Esophagus muscularis mucosa (tissue), 4 donors: ENCODE results near the gene FAM240A. TPM values are rescaled to one million over a fixed set of nuclear protein-coding genes. Genes with fewer than 3 reads are reported as not detected.

Source experiments
- DNase-seq: peaks from one replicate; pipeline ENCODE4 v3.0.0-alpha.2; 2017; ENCODE audit errors: extremely low spot score
- H3K27ac ChIP-seq, 4 donors: fragments of 200-600 bp; sonication (generic); replicated peaks in 1 of 4; 1 replicate in 3 of 4; 2 replicates in 1 of 4; pipeline ENCODE4 v1.5.1; 2016 to 2019; ENCODE audit warnings: mild to moderate bottlenecking in 1 of 4
- H3K27me3 ChIP-seq, 4 donors: fragments of 200-600 bp; sonication (generic); one replicate each; pipeline versions ENCODE4 v1.5.1 to v1.6.0; 2016 to 2019
- H3K36me3 ChIP-seq, 4 donors: fragments of 200-600 bp; sonication (generic); one replicate each; pipeline ENCODE4 v1.5.1; 2016 to 2019
- H3K4me1 ChIP-seq, 4 donors: fragments of 200-600 bp; sonication (generic); one replicate each; pipeline ENCODE4 v1.5.1; 2016 to 2019
- H3K4me3 ChIP-seq, 4 donors: fragments of 200-600 bp; sonication (generic); 1 replicate in 2 of 4; 2 replicates in 2 of 4; pipeline ENCODE4 v1.5.1; 2016 to 2019; ENCODE audit warnings: mild to moderate bottlenecking in 4 of 4, moderate library complexity in 1 of 4
- H3K9me3 ChIP-seq, 4 donors: fragments of 200-600 bp; sonication (generic); 1 replicate in 3 of 4; 2 replicates in 1 of 4; pipeline ENCODE4 v1.5.1; 2016 to 2019
- EP300 ChIP-seq: sonication (generic); formaldehyde crosslinking; IDR thresholded peaks from one replicate; pipeline ENCODE4 v1.6.1; 2017; ENCODE audit warnings: antibody characterized with exemption
- POLR2A ChIP-seq: fragments of 450-650 bp; IDR thresholded peaks from one replicate; pipeline ENCODE4 v1.6.1; 2017; ENCODE audit warnings: antibody characterized with exemption, moderate library complexity, mild to moderate bottlenecking, low read depth
- POLR2AphosphoS5 ChIP-seq, 2 donors: sonication (generic); formaldehyde crosslinking; IDR thresholded peaks; one replicate each; pipeline ENCODE4 v1.6.1; 2017; ENCODE audit warnings: antibody characterized with exemption in 2 of 2
- WGBS: methylation state at CpG from one replicate; pipeline ENCODE4 v1.1.5; 2018; 5-methylcytosine and 5-hydroxymethylcytosine counted together
- intact Hi-C: fragments of 100-400 bp; cut with DNase I; formaldehyde crosslinking; loops from one replicate; pipeline ENCODE4 v1.15.1; 2023
- total RNA-seq, 4 donors: library from RNA; depleted of rRNA; stranded (reverse); fragments of >200 nt; gene quantifications; one replicate each; pipeline versions ENCODE4 v1.1.0 to v1.2.1, GENCODE V29; 2016
- TF ChIP-seq, protein P1 (sequence below), 3 experiments: fragments of 200-600 bp in 2 of 3; fragments of 450-650 bp in 1 of 3; sonication (generic) in 2 of 3; IDR thresholded peaks; one replicate each; pipeline ENCODE4 v1.5.1; 2017 to 2019; ENCODE audit warnings: antibody characterized with exemption in 3 of 3, mild to moderate bottlenecking in 2 of 3, moderate library complexity in 1 of 3

The FAM240A gene
- total RNA-seq, 4 donors from 2014 or later: not detected

DNA sequence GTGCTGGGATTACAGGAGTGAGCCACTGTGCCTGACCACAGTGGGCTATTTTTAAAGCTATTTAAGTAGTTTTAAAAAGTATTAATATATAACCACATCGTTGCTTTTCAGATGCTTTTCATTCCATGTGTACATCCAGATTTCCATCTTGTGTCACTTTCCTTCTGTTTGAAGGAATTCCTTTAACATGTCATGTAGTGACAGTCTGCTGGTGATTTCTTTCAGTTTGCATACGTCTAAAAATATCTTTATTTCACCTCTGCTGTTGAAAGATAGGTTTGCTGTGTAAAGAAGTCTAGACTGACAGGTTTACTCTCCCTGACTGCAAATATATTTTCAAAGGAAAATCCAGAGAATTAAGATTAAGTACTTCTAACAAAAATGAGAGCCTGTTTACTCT is 12.2 kb downstream of the FAM240A start:
- H3K36me3 ChIP-seq: no peaks in the 10 kb centered on the region
- H3K27ac ChIP-seq: no peak overlapping the region
- no peak for DNase-seq
- intact Hi-C loops: no loop called here
- peaks cover 0 to 15% (median 0%) of the 10 kb centered on the region in 4 donors for H3K27me3 ChIP-seq
- no peak for TF ChIP-seq EP300
- WGBS: 59% methylated on average over 2 of the region's 2 CpGs
- peaks cover 5 to 13% (median 12%) of the 10 kb centered on the region in 4 donors for H3K4me1 ChIP-seq
- H3K4me3 ChIP-seq: no peak overlapping the region
- H3K9me3 ChIP-seq: no peaks in the 10 kb centered on the region

DNA sequence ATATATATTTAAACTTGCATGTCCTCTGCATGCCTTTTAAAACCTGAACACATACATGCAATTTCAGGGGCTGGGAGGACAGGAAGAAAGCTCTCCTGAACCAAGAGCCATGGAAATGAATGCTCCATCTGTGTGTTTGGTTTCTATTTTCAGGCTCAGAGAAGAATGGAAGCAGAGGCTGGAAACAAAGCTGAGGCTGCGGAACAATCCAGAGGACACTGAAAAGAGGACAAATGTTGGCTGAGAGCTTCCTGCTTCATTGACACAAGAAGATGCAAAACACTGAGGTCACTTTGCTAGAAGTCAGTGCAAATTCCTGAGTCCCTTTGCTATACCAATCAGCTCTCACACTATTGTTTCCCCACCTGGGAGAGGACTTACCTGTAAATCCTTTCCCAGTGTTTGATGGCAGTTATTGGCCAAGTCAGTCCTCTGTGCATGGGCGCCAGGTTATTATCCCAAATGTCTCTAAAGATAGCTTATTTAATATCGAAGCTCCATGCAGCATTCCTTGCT is 12.7 kb downstream of the FAM240A start:
- no peak overlapping the region for H3K27ac ChIP-seq
- no peaks in the 10 kb centered on the region for H3K9me3 ChIP-seq
- TF ChIP-seq, protein P1, sequence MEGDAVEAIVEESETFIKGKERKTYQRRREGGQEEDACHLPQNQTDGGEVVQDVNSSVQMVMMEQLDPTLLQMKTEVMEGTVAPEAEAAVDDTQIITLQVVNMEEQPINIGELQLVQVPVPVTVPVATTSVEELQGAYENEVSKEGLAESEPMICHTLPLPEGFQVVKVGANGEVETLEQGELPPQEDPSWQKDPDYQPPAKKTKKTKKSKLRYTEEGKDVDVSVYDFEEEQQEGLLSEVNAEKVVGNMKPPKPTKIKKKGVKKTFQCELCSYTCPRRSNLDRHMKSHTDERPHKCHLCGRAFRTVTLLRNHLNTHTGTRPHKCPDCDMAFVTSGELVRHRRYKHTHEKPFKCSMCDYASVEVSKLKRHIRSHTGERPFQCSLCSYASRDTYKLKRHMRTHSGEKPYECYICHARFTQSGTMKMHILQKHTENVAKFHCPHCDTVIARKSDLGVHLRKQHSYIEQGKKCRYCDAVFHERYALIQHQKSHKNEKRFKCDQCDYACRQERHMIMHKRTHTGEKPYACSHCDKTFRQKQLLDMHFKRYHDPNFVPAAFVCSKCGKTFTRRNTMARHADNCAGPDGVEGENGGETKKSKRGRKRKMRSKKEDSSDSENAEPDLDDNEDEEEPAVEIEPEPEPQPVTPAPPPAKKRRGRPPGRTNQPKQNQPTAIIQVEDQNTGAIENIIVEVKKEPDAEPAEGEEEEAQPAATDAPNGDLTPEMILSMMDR (IDR thresholded peaks at IDR 0.05): no peak
- TF ChIP-seq POLR2A: no peak
- TF ChIP-seq EP300: no peak
- TF ChIP-seq POLR2AphosphoS5 (IDR thresholded peaks at IDR 0.05): no peak
- DNase-seq: no peak
- H3K4me1 ChIP-seq: peaks cover 10 to 18% (median 17%) of the 10 kb centered on the region in 4 donors
- peaks cover 0 to 15% (median 0%) of the 10 kb centered on the region in 4 donors for H3K27me3 ChIP-seq
- H3K36me3 ChIP-seq: no peaks in the 10 kb centered on the region
- 79% methylated on average over 3 of the region's 3 CpGs for WGBS
- no peak overlapping the region for H3K4me3 ChIP-seq
- intact Hi-C loops: no loop called here

DNA sequence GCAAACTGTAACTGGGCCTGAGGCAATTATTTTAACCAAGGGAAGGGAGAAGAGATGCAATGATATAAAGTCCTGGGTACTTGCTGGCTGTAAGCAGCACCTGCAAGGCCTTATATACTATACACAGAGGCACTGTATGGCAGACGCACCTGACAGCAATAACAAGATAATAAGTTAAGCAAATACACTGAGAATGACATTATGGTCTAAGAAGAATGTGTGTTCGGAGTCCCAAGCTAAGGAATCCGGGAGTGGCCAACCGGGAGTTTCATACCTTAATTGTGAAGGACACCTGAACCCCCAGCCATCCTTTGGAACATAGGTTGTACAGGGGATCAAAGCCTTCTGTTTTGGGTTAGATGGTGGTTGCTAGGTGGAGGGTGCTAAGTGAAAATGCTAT is 13.7 kb downstream of the FAM240A start:
- Histone ChIP-seq H3K36me3 (no peaks in the 10 kb centered on the region), H3K9me3 (no peaks in the 10 kb centered on the region), H3K4me3 (no peak overlapping the region), H3K27ac (no peak overlapping the region), H3K27me3 (peaks cover 0 to 15% (median 0%) of the 10 kb centered on the region in 4 donors), H3K4me1 (peaks cover 13 to 23% (median 22%) of the 10 kb centered on the region in 4 donors)
- no peak for DNase-seq
- TF ChIP-seq, protein P1 (IDR thresholded peaks at IDR 0.05): no peak
- no peak for TF ChIP-seq EP300
- no peak for TF ChIP-seq POLR2A
- no peak for TF ChIP-seq POLR2AphosphoS5 (IDR thresholded peaks at IDR 0.05)
- intact Hi-C loops: no loop called here
- WGBS: 91% methylated on average over 4 of the region's 4 CpGs

DNA sequence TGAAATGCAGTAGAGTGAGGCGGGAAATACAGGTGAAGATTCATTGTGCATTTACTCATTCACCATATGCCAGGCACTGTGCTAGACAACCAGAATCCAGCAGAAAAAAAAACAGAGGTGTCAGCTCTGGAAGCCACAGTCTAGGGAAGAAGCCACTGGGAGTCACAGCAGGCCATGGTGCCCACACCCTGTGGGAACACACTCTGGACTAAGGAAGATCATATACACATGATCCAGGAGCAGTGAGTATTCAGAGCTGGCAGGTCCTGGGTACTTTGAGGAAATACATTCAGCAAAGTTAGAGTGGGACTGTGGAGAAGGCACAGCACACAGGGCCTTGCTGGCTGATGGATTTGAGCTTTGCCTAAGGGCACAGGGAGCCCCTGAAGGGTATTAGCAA is 14.8 kb downstream of the FAM240A start:
- no peak overlapping the region for H3K4me3 ChIP-seq
- H3K27me3 ChIP-seq: peaks cover 0 to 12% (median 0%) of the 10 kb centered on the region in 4 donors
- DNase-seq: peak; percentile 66
- H3K4me1 ChIP-seq: peaks cover 13 to 23% (median 22%) of the 10 kb centered on the region in 4 donors
- intact Hi-C loops: no loop called here
- WGBS: 88% methylated on average over 1 of the region's 1 CpG
- H3K36me3 ChIP-seq: no peaks in the 10 kb centered on the region
- no peak overlapping the region for H3K27ac ChIP-seq
- no peaks in the 10 kb centered on the region for H3K9me3 ChIP-seq
- TF ChIP-seq POLR2A (no peak), POLR2AphosphoS5 (IDR thresholded peaks at IDR 0.05) (no peak), EP300 (no peak)
- TF ChIP-seq, protein P1 (IDR thresholded peaks at IDR 0.05): no peak

DNA sequence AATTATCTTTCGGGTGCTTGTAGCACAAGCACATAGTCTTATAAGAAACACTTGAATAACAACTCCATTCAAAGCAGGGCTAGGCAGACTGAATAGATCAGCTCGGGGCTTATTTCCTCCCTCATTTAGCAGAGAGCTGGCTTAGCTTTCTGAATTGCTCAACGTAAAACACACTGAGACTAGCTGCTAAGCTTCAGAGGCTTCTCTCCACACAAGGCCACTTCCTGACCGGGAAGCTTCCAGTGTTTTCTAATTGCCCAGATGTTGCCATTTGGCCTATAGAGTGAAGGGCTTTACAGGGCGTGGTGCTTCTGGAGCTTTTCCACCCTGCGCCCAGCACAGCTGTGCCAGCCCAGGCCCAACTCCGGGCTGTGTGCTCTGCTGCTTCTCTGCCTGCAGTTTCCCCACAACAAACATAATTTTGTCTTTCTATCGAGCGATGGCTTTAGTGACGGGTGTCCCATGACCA is 16.6 kb downstream of the FAM240A start:
- Histone ChIP-seq H3K4me1 (peaks cover 13 to 23% (median 22%) of the 10 kb centered on the region in 4 donors), H3K36me3 (no peaks in the 10 kb centered on the region), H3K27me3 (peaks cover 0 to 12% (median 0%) of the 10 kb centered on the region in 4 donors), H3K9me3 (no peaks in the 10 kb centered on the region), H3K27ac (peak overlapping the region; percentile 48 to 76 (median 64)), H3K4me3 (peak overlapping the region in 1 of 4 donors; percentile 56)
- intact Hi-C loops: no loop called here
- TF ChIP-seq POLR2AphosphoS5 (IDR thresholded peaks at IDR 0.05) (peak in 1 of 2 donors; percentile 7), POLR2A (no peak), EP300 (no peak)
- TF ChIP-seq, protein P1 (IDR thresholded peaks at IDR 0.05): no peak
- peak; percentile 88 for DNase-seq
- 77% methylated on average over 10 of the region's 10 CpGs for WGBS
